ENCODE results near the gene DAP.

GRCh38 chr5:10661401-10661800 is 99.6 kb downstream of the DAP start:
- TF ChIP-seq POLR2A (IDR thresholded peaks at IDR 0.05) = no peak
- TF ChIP-seq, protein P1, sequence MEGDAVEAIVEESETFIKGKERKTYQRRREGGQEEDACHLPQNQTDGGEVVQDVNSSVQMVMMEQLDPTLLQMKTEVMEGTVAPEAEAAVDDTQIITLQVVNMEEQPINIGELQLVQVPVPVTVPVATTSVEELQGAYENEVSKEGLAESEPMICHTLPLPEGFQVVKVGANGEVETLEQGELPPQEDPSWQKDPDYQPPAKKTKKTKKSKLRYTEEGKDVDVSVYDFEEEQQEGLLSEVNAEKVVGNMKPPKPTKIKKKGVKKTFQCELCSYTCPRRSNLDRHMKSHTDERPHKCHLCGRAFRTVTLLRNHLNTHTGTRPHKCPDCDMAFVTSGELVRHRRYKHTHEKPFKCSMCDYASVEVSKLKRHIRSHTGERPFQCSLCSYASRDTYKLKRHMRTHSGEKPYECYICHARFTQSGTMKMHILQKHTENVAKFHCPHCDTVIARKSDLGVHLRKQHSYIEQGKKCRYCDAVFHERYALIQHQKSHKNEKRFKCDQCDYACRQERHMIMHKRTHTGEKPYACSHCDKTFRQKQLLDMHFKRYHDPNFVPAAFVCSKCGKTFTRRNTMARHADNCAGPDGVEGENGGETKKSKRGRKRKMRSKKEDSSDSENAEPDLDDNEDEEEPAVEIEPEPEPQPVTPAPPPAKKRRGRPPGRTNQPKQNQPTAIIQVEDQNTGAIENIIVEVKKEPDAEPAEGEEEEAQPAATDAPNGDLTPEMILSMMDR (IDR thresholded peaks at IDR 0.05 in 8 of 11, conservative IDR thresholded peaks at IDR 0.05 in 3 of 11) = no peak

Data from spleen (tissue), 7 donors.